Activated CD4-positive, alpha-beta T cell treated with anti-CD3 and anti-CD28 coated beads, Interleukin-2, amount 50 U/mL, for 24 hours (primary cell): Measurements from ENCODE around the gene COPS9.

Experiments used
- DNase-seq, 2 donors: peaks; one replicate each; pipeline ENCODE4 v3.0.0-alpha.2; 2020; ENCODE audit warnings: low read depth in 1 of 2, low spot score in 1 of 2

COPS9 gene

GRCh38 chr2:240166761-240167587 lies 30.9 kb upstream of the COPS9 start:
- DNase-seq, result no peak

- no peak for DNase-seq
Observed at GRCh38 chr2:240166191-240166590, 30.1 kb upstream of the COPS9 start.

GRCh38 chr2:240165661-240166060 lies 29.6 kb upstream of the COPS9 start:
- DNase-seq, result no peak

GRCh38 chr2:240165034-240165433 lies 28.9 kb upstream of the COPS9 start:
- no peak for DNase-seq

GRCh38 chr2:240164586-240164985 lies 28.5 kb upstream of the COPS9 start:
- DNase-seq, result no peak

- DNase-seq, result no peak
Observed at GRCh38 chr2:240163844-240164574, 27.9 kb upstream of the COPS9 start.

GRCh38 chr2:240162939-240163714 lies 27.0 kb upstream of the COPS9 start:
- DNase-seq, result no peak

GRCh38 chr2:240162531-240162930 lies 26.4 kb upstream of the COPS9 start:
- DNase-seq, result no peak

- no peak for DNase-seq
Observed at GRCh38 chr2:240162032-240162431, 25.9 kb upstream of the COPS9 start.

- no peak for DNase-seq
Observed at GRCh38 chr2:240161087-240161750, 25.1 kb upstream of the COPS9 start.

GRCh38 chr2:240160291-240161086 lies 24.4 kb upstream of the COPS9 start:
- DNase-seq, result no peak

- DNase-seq, result no peak
Observed at GRCh38 chr2:240159251-240159839, 23.2 kb upstream of the COPS9 start.

GRCh38 chr2:240157147-240157470 lies 21.0 kb upstream of the COPS9 start:
- DNase-seq, result no peak

- no peak for DNase-seq
Observed at GRCh38 chr2:240156435-240157146, 20.5 kb upstream of the COPS9 start.

- no peak for DNase-seq
Observed at GRCh38 chr2:240155745-240156390, 19.8 kb upstream of the COPS9 start.

- no peak for DNase-seq
Observed at GRCh38 chr2:240155048-240155744, 19.1 kb upstream of the COPS9 start.

GRCh38 chr2:240154606-240155005 lies 18.5 kb upstream of the COPS9 start:
- no peak for DNase-seq

- DNase-seq, result no peak
Observed at GRCh38 chr2:240153418-240153817, 17.3 kb upstream of the COPS9 start.
